ENCODE results near the gene TREM2.

DNA sequence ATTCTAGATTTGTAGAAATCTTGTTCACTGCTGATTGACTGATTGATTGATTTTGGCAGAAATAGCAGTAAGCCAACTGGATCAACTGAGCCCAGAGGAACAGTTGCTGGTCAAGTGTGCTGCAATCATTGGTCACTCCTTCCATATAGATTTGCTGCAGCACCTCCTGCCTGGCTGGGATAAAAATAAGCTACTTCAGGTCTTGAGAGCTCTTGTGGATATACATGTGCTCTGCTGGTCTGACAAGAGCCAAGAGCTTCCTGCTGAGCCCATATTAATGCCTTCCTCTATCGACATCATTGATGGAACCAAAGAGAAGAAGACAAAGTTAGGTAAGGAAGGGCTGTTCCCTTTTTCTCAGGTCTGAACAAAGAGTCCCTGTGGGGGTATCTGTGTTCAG, 40.0 kb downstream of the TREM2 start:
- TF ChIP-seq CTCF (conservative IDR thresholded peaks at IDR 0.05 in 1 of 2, IDR thresholded peaks at IDR 0.05 in 1 of 2; ENCODE audit: low read depth in 1 of 2, low read length in 2 of 2), result no peak
- TF ChIP-seq EZH2 (IDR thresholded peaks at IDR 0.05; ENCODE audit: low read length, missing control alignments), result no peak
